ENCODE data around the gene SGTB. TPM values are rescaled to one million over a fixed set of nuclear protein-coding genes. Genes with fewer than 3 reads are reported as not detected.

SGTB gene
- total and polyA plus RNA-seq, 2 experiments from 2014 or later, result 8.0 to 12.5 TPM

DNA sequence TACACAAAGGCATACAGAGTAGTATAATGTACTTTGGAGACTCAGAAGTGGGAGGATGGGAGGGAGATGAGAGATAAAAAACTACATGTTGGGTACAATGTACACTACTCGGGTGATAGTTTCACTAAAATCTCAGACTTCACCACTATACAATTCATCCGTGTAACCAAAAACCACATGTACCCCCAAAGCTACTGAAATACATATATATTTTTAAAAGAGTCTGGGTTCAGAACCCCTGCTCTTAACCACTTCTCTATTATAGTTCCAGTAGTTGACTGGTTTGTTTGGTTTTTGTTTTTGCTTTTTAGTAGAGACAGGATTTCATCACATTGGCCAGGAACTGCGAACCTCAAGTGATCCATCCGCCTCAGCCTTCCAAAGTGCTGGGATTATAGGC lies 22.6 kb downstream of the SGTB start:
- H3K9me2 ChIP-seq (ENCODE audit: insufficient read depth), result no peaks in the 10 kb centered on the region
- Mint-ChIP-seq H3K9me3 (no peaks in the 10 kb centered on the region), H3K27me3 (ENCODE audit: insufficient read depth, low read depth, poor library complexity) (no peaks in the 10 kb centered on the region), H3K27ac (no peak overlapping the region), H3K4me3 (no peak overlapping the region), H3K36me3 (ENCODE audit: low read depth) (peaks cover 14% of the 10 kb centered on the region; the same call in 2 of the 3 replicates), H3K4me1 (no peaks in the 10 kb centered on the region)
- H3K4me3 ChIP-seq, result no peak overlapping the region
- ATAC-seq (no peak), DNase-seq (ENCODE audit: low spot score) (no peak)
- H3K79me2 ChIP-seq (replicated peaks; ENCODE audit: insufficient read depth), result no peaks in the 10 kb centered on the region
- no peak overlapping the region for H3K27ac ChIP-seq (ENCODE audit: low read depth)
- no peaks in the 10 kb centered on the region for H3K27me3 ChIP-seq (ENCODE audit: insufficient read depth)
- H2AFZ ChIP-seq, result no peak overlapping the region
- no peak for TF ChIP-seq JUNB (IDR thresholded peaks at IDR 0.05; ENCODE audit: unreplicated experiment)
- TF ChIP-seq, protein P1, sequence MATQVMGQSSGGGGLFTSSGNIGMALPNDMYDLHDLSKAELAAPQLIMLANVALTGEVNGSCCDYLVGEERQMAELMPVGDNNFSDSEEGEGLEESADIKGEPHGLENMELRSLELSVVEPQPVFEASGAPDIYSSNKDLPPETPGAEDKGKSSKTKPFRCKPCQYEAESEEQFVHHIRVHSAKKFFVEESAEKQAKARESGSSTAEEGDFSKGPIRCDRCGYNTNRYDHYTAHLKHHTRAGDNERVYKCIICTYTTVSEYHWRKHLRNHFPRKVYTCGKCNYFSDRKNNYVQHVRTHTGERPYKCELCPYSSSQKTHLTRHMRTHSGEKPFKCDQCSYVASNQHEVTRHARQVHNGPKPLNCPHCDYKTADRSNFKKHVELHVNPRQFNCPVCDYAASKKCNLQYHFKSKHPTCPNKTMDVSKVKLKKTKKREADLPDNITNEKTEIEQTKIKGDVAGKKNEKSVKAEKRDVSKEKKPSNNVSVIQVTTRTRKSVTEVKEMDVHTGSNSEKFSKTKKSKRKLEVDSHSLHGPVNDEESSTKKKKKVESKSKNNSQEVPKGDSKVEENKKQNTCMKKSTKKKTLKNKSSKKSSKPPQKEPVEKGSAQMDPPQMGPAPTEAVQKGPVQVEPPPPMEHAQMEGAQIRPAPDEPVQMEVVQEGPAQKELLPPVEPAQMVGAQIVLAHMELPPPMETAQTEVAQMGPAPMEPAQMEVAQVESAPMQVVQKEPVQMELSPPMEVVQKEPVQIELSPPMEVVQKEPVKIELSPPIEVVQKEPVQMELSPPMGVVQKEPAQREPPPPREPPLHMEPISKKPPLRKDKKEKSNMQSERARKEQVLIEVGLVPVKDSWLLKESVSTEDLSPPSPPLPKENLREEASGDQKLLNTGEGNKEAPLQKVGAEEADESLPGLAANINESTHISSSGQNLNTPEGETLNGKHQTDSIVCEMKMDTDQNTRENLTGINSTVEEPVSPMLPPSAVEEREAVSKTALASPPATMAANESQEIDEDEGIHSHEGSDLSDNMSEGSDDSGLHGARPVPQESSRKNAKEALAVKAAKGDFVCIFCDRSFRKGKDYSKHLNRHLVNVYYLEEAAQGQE (IDR thresholded peaks at IDR 0.05; ENCODE audit: unreplicated experiment), result no peak
- TF ChIP-seq EZH2 (IDR thresholded peaks at IDR 0.05; ENCODE audit: low read depth, unreplicated experiment), result no peak
- H3F3A ChIP-seq (replicated peaks; ENCODE audit: low read depth), result no peaks in the 10 kb centered on the region
- no peaks in the 10 kb centered on the region for H4K20me1 ChIP-seq (replicated peaks; ENCODE audit: insufficient read depth)
- no peaks in the 10 kb centered on the region for H3K36me3 ChIP-seq (ENCODE audit: insufficient read depth)
- H3K4me2 ChIP-seq, result no peak overlapping the region
- H3K4me1 ChIP-seq (ENCODE audit: insufficient read depth), result peaks cover 10% of the 10 kb centered on the region

DNA sequence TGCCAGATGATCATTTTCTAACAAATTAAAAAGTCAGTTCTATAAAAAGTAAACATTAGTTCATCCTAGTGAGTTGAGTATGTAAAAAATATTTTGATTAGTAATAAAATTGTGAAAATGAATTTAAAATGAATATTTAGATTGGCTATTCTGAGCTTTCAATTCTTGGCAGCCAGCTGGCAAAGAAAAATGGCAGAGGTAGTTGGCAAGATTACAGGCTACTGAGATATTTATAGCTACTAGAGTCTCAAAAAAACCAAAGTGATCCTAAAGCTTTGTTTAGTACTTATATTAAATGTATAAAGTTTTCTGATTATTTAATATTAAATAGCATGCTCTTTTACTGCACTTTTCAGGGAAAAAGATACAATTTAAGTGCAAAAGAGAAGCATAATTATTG lies 25.0 kb downstream of the SGTB start:
- Histone ChIP-seq H3K79me2 (replicated peaks; ENCODE audit: insufficient read depth) (no peaks in the 10 kb centered on the region), H3K4me2 (no peak overlapping the region), H3K4me3 (no peak overlapping the region), H3K9me2 (ENCODE audit: insufficient read depth) (no peaks in the 10 kb centered on the region), H3K36me3 (ENCODE audit: insufficient read depth) (no peaks in the 10 kb centered on the region), H3K27ac (ENCODE audit: low read depth) (no peak overlapping the region), H2AFZ (no peak overlapping the region), H4K20me1 (replicated peaks; ENCODE audit: insufficient read depth) (no peaks in the 10 kb centered on the region), H3K27me3 (ENCODE audit: insufficient read depth) (no peaks in the 10 kb centered on the region), H3F3A (replicated peaks; ENCODE audit: low read depth) (no peaks in the 10 kb centered on the region), H3K4me1 (ENCODE audit: insufficient read depth) (peaks cover 10% of the 10 kb centered on the region)
- no peak for ATAC-seq
- Mint-ChIP-seq H3K4me1 (no peaks in the 10 kb centered on the region), H3K27ac (no peak overlapping the region), H3K9me3 (no peaks in the 10 kb centered on the region; the same call in 2 of the 3 replicates), H3K4me3 (no peak overlapping the region), H3K36me3 (ENCODE audit: low read depth) (peaks cover 1% of the 10 kb centered on the region; the same call in 2 of the 3 replicates), H3K27me3 (ENCODE audit: insufficient read depth, low read depth, poor library complexity) (no peaks in the 10 kb centered on the region)
- TF ChIP-seq, protein P2, sequence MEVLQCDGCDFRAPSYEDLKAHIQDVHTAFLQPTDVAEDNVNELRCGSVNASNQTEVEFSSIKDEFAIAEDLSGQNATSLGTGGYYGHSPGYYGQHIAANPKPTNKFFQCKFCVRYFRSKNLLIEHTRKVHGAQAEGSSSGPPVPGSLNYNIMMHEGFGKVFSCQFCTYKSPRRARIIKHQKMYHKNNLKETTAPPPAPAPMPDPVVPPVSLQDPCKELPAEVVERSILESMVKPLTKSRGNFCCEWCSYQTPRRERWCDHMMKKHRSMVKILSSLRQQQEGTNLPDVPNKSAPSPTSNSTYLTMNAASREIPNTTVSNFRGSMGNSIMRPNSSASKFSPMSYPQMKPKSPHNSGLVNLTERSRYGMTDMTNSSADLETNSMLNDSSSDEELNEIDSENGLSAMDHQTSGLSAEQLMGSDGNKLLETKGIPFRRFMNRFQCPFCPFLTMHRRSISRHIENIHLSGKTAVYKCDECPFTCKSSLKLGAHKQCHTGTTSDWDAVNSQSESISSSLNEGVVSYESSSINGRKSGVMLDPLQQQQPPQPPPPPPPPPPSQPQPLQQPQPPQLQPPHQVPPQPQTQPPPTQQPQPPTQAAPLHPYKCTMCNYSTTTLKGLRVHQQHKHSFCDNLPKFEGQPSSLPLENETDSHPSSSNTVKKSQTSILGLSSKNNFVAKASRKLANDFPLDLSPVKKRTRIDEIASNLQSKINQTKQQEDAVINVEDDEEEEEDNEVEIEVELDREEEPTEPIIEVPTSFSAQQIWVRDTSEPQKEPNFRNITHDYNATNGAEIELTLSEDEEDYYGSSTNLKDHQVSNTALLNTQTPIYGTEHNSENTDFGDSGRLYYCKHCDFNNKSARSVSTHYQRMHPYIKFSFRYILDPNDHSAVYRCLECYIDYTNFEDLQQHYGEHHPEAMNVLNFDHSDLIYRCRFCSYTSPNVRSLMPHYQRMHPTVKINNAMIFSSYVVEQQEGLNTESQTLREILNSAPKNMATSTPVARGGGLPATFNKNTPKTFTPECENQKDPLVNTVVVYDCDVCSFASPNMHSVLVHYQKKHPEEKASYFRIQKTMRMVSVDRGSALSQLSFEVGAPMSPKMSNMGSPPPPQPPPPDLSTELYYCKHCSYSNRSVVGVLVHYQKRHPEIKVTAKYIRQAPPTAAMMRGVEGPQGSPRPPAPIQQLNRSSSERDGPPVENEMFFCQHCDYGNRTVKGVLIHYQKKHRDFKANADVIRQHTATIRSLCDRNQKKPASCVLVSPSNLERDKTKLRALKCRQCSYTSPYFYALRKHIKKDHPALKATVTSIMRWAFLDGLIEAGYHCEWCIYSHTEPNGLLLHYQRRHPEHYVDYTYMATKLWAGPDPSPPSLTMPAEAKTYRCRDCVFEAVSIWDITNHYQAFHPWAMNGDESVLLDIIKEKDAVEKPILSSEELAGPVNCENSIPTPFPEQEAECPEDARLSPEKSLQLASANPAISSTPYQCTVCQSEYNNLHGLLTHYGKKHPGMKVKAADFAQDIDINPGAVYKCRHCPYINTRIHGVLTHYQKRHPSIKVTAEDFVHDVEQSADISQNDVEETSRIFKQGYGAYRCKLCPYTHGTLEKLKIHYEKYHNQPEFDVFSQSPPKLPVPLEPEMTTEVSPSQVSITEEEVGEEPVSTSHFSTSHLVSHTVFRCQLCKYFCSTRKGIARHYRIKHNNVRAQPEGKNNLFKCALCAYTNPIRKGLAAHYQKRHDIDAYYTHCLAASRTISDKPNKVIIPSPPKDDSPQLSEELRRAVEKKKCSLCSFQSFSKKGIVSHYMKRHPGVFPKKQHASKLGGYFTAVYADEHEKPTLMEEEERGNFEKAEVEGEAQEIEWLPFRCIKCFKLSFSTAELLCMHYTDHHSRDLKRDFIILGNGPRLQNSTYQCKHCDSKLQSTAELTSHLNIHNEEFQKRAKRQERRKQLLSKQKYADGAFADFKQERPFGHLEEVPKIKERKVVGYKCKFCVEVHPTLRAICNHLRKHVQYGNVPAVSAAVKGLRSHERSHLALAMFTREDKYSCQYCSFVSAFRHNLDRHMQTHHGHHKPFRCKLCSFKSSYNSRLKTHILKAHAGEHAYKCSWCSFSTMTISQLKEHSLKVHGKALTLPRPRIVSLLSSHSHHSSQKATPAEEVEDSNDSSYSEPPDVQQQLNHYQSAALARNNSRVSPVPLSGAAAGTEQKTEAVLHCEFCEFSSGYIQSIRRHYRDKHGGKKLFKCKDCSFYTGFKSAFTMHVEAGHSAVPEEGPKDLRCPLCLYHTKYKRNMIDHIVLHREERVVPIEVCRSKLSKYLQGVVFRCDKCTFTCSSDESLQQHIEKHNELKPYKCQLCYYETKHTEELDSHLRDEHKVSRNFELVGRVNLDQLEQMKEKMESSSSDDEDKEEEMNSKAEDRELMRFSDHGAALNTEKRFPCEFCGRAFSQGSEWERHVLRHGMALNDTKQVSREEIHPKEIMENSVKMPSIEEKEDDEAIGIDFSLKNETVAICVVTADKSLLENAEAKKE (CRISPR knock-in tag; IDR thresholded peaks at IDR 0.05), result no peak
- TF ChIP-seq NANOG (IDR thresholded peaks at IDR 0.05; ENCODE audit: borderline replicate concordance), result no peak
- no peak for DNase-seq (ENCODE audit: low spot score)

All from GM23338 (cell line).